Stimulated activated naive CD8-positive, alpha-beta T cell treated with anti-CD3 and anti-CD28 coated beads, Interleukin-15, Interleukin-2, amounts not matched to agents 100 U/mL and 50 U/mL, for 24 hours (primary cell): ENCODE data around the gene PHAF1.
"Not testable (repeated sequence)": the region's sequence is repeated elsewhere in the genome, so short reads cannot be mapped to it uniquely, and the experiment has no call there.

Experiments
- ATAC-seq: fragments of 150-1000 bp; cut with Tn5 transposase; one replicate; pipeline ENCODE4 v1.10.0; 2021
- DNase-seq: peaks from one replicate; pipeline ENCODE4 v3.0.0; 2021

Gene PHAF1

GRCh38 chr16:67105246-67105645 lies 4.5 kb upstream of the PHAF1 start:
- no peak for DNase-seq
- no peak for ATAC-seq

- ATAC-seq: no peak
- DNase-seq: no peak
These were observed 3.9 kb upstream of the PHAF1 start for GRCh38 chr16:67105881-67106280.

- DNase-seq: no peak
- ATAC-seq: no peak
These were observed 1.3 kb upstream of the PHAF1 start for GRCh38 chr16:67108489-67108888.

- DNase-seq (no peak), ATAC-seq (no peak)
These were observed 772 bp upstream of the PHAF1 start for GRCh38 chr16:67108931-67109406.

GRCh38 chr16:67111951-67112444 lies 2.3 kb downstream of the PHAF1 start:
- ATAC-seq: no peak

GRCh38 chr16:67112591-67113399 lies 3.1 kb downstream of the PHAF1 start:
- ATAC-seq (no peak), DNase-seq (no peak)

More at GRCh38 chr16:67111951-67112444, 2.3 kb downstream of the PHAF1 start:
- DNase-seq: no peak

- DNase-seq: no peak
These were observed 5.1 kb downstream of the PHAF1 start for GRCh38 chr16:67114793-67115192.

GRCh38 chr16:67115639-67116038 lies 5.9 kb downstream of the PHAF1 start:
- no peak for ATAC-seq
- DNase-seq: no peak

More at GRCh38 chr16:67114793-67115192, 5.1 kb downstream of the PHAF1 start:
- ATAC-seq: no peak

GRCh38 chr16:67116388-67117311 lies 6.9 kb downstream of the PHAF1 start:
- DNase-seq: no peak
- ATAC-seq: no peak

GRCh38 chr16:67117716-67118115 lies 8.0 kb downstream of the PHAF1 start:
- ATAC-seq (no peak), DNase-seq (no peak)

- DNase-seq: no peak
- ATAC-seq: no peak
These were observed 10.3 kb downstream of the PHAF1 start for GRCh38 chr16:67120025-67120424.

GRCh38 chr16:67122799-67123198 lies 13.1 kb downstream of the PHAF1 start:
- not testable (repeated sequence) for ATAC-seq, DNase-seq

GRCh38 chr16:67128417-67128816 lies 18.7 kb downstream of the PHAF1 start:
- DNase-seq (no peak), ATAC-seq (no peak)

- no peak for DNase-seq
- ATAC-seq: no peak
These were observed 19.1 kb downstream of the PHAF1 start for GRCh38 chr16:67128887-67129286.

- DNase-seq (no peak), ATAC-seq (no peak)
These were observed 19.7 kb downstream of the PHAF1 start for GRCh38 chr16:67129422-67129821.

- ATAC-seq: no peak
- no peak for DNase-seq
These were observed 27.9 kb downstream of the PHAF1 start for GRCh38 chr16:67137605-67138004.

GRCh38 chr16:67141391-67141790 lies 31.6 kb downstream of the PHAF1 start:
- no peak for DNase-seq
- ATAC-seq: no peak

GRCh38 chr16:67142342-67142741 lies 32.6 kb downstream of the PHAF1 start:
- ATAC-seq: no peak
- no peak for DNase-seq

GRCh38 chr16:67144943-67145342 lies 35.2 kb downstream of the PHAF1 start:
- ATAC-seq: no peak

GRCh38 chr16:67145746-67146145 lies 36.0 kb downstream of the PHAF1 start:
- no peak for DNase-seq
- ATAC-seq: no peak

More at GRCh38 chr16:67144943-67145342, 35.2 kb downstream of the PHAF1 start:
- DNase-seq: no peak

GRCh38 chr16:67146523-67147357 lies 37.0 kb downstream of the PHAF1 start:
- DNase-seq (no peak), ATAC-seq (no peak)
